Activated effector memory CD4-positive, alpha-beta T cell treated with Interleukin-2 at 50 U/mL for 16 hours (primary cell): ENCODE data around the gene HLCS.

Source experiments
- DNase-seq: peaks from one replicate; pipeline ENCODE4 v3.0.0-alpha.2; 2020

HLCS gene

GRCh38 chr21:36735724-36736320 is 230.6 kb downstream of the HLCS start:
- no peak for DNase-seq

DNA sequence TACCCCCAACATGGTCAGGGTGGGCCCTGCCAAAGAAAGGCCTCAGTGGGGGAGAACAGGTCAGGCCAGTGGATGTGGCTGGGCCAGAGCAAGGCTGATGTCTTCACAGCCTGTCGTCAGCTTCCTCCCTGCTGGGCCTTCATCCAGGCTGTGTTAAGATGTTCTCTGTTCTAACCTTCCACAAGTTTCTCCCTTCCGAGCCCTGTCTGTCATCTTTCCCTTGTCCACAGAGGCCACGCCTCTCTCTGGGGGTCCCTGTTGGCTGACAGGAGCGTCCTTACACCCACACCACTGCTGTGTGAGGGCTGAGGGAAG is 231.3 kb downstream of the HLCS start:
- DNase-seq, result no peak

DNA sequence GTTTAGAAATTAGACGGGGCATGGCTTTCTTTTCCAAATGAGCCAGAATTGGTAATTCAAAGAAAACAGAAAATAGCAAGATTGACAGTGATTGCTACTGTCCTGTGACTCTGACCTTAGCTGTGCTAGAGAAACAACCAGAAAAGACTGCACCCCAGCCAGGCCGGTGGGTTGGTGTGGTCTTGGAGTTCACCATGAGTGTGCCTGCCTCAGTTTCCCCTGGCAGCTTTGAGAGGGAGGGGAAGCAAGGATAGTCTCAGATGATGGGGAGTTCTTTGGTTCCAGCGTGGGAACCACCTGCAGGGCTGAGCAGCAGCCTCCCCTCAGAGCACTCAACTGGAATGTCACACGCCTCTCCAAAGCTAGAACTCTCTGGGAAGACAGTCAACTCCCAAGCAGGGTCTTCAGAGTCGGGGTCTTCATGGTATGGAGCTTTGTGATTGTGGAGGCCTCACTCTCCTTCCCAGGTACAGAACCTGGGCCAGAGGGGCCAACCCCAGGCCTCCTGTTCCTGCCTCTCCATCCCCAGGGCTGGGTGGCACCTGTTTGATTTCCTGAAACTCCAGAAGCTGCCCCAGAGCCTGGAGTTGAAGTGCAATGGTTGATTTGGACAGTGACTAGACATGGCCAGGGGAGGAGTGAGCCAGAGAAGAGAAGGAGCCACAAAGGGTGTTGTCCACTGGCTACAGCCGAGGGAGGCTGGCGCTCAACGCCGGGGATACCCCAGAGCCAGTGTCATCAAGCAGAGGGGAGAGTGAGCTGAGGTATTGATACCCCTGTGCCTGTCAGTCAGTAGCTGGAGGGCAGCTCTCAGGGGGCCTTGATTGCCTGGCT is 231.9 kb downstream of the HLCS start:
- DNase-seq, result no peak

DNA sequence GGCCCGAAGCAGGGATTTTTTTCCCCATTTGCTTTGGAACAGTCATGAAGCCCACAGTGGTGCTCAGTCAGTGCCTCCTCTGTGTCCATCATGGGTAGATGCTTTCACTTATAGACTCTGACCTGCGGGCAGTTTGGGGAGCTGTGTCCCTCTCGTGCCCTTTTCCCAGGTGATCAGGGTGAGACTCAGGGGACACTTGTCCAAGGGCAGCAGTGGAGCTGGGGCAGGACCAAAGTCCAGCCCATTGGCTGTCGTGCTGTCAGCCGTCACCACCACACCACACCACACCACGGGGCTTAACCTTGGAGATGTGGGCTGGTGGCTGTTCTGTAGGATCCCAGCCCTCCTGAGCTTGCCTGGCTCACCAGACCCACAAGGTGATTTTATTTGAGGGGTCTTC is 232.6 kb downstream of the HLCS start:
- no peak for DNase-seq

DNA sequence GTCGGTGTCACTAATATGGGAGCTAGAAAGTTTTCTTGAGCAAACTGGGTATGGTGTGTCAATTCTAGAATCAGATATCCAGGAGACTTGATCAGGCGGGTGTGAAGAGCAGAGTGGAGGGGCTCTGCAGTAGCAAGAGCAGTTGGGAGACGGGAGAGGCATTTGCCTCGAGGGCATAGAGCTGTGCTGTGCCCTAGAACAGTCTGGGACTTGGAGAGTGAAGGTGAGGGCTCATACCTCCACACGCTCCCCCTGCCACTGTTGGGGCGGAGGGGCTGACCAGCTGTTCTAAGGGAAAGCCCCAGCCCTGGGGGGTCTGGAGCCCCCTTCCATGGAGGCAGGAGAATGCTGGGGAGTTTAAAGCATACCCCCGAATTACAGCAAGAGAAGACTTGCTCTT is 233.7 kb downstream of the HLCS start:
- no peak for DNase-seq

DNA sequence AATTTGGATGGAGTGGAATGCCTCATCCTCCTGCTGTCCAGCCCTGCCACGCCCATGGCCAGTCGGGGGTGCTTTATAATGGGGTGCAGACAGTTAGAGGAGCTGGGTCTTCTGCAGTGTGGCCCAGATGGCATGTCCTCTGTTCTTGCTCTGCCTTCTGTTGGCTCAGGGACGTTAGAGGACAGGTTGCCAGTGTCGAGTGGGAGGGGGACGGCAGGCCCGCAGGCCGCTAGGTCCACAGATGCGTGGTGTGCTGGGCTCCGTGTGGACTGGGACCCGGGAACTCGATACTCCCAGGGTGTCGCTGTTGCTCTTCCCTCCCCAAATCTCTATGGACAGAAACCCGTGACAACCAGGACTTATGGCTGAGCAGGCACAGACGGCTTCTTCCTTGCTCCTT is 234.3 kb downstream of the HLCS start:
- DNase-seq, result no peak

DNA sequence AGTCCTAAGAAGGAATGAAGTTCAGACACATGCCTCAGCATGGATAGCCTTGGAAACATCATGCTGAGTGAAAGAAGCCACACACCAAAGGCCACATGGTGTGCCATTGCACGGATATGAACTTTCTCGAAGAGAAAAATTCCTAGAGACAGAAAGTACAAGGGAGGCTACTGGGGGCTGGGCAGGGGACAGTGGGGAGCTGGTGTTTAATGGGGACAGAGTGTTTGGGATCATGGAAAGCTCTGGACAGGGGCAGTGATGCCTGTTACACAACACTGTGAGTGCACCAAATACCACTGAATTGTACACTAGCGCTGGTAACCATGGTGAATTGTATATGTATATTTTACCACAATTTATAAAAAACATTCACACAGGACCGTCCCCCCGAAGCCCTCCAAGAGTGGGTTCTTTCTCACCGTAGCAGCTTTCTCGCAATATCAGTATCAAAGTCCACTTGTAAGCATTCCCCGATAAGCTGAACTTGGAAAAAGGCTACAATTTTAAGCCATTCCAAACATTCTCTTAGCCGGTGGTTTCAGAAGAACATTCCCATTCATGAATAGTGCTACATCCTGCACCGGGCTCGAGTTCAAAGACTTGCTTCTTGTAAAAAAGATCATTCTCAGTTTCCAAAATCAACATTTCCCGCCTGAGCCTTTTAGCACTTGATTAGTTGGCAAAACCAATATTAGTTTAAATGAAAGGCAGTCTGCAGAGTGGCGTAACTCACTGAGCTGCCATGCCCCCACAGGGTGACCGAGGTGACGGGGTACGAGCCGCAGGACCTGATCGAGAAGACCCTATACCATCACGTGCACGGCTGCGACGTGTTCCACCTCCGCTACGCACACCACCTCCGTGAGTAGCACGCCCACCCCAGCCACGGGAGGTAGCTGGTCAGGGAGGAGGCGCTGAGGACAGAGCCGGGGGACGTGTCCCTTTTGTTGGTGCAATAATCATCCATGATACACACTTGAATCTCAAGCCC is 235.9 kb downstream of the HLCS start:
- DNase-seq, result no peak

GRCh38 chr21:36729310-36729970 is 237.0 kb downstream of the HLCS start:
- DNase-seq, result no peak

- DNase-seq, result no peak
Observed at GRCh38 chr21:36728371-36729111, 237.9 kb downstream of the HLCS start.

- no peak for DNase-seq
Observed at GRCh38 chr21:36727866-36728265, 238.6 kb downstream of the HLCS start.

GRCh38 chr21:36725793-36726386 is 240.6 kb downstream of the HLCS start:
- no peak for DNase-seq

GRCh38 chr21:36724660-36725059 is 241.8 kb downstream of the HLCS start:
- no peak for DNase-seq

DNA sequence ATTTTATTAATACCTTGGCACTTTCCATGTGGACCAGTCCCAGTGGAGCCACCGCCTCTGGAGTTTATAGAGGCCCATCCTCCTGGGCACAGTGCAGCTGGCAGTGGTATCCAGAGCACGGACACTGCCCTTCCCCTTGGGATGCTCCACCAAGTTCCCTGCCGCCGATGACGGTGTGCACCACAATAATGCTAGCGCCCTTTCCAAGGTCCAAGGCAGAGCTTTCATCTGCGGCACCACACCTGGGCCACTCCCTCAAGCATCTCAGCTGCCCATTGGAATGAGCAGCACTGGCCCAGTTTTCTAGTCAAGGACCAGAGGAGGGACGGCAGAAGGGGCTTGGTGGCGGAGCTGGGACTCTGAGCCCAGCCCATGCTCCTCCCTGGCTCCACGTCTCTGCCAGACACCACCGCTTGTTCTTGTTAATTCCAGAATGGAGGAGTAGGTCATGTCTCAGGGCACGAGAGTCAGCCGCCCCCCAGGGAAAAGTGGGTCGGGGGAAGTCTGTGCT is 243.0 kb downstream of the HLCS start:
- no peak for DNase-seq

GRCh38 chr21:36722370-36723368 is 243.8 kb downstream of the HLCS start:
- DNase-seq, result no peak

GRCh38 chr21:36721817-36722216 is 244.7 kb downstream of the HLCS start:
- DNase-seq, result no peak

GRCh38 chr21:36719614-36720013 is 246.9 kb downstream of the HLCS start:
- DNase-seq, result no peak

DNA sequence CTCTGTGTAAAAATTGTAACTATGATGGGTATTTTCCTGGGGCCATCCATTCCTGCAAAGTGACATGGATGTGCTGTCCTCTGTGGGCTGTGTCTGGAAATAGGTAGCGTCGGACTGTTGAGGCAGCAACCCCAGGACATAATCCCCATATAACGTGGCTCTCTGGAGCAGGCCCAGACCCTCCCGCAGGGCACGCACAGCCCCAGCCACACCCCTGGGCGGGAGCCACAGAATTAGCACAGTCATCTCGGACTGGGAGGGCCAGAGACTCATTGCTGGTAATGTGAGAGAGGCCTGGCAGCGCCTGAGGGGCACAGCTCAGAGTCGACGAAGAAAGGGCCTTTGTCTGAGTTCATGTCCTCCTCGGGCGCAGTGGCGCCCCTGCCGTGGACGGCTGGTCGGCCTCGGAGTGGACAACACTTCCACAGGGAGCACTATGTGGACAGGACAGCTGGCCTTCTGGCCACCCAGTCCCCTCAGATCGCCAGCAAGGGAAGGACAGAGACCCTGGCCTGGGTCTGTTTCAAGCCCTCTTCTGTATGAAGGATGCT is 247.4 kb downstream of the HLCS start:
- DNase-seq, result no peak

DNA sequence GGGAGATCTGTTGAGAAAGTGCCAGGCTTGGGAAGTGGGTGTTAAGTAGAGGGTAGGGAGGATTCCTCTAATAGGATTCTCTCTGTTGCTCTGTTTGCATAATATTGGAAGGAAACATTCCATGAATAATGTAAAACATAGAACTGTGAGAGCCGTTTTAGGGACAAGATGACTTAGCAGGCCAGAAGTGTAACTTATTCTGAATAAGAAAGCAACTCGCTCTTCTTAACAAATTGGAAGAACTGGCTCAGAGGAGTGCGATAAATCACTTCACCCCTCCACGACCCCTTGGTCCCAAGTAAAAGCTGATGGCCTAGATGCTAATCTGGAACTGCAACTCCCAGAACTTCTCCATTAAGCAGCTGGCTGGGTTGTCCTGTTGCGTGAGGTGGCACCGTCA is 248.5 kb downstream of the HLCS start:
- no peak for DNase-seq

DNA sequence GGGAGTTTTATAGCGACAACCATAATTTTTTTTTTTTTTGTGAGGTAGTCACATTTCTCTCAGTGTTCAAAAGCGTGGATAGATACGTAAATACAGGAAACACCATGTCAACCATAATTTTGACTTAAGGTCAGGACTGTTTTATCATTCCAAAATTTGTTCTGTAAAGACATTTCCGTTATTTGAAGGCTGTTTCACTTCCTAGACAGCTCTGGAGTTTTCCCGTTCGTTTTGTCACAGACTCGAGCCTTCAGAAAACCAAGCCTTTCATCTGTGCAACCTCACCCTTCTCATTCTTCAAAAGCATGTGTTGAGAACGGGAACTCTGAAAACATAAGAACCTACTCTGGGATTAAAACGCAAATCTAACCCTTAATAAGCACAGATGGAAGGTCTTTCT is 249.6 kb downstream of the HLCS start:
- no peak for DNase-seq

DNA sequence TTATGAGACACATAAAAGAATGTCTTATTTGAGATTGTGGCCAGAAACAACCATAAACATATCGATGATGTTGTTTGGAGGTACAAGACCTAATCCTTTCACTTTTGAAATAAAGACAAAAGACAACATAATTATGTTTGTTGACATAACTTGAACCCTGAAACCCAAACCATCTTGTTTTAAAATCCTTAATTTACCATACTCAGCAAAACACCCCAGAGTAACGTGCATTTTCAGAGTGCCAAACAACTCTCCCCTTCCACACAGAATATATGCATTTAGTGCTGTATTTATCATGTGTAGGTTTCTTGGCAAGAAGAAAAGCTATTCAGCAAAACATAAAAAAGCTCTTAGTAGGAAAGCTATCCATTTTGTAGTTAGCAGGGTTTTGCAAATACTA is 250.1 kb downstream of the HLCS start:
- no peak for DNase-seq
